Fibroblast of lung (primary cell): ENCODE data around the gene LHFPL6. TPM values are rescaled to one million over a fixed set of nuclear protein-coding genes. Genes with fewer than 3 reads are reported as not detected.

ENCODE experiments used
- DNase-seq, 2 donors: peaks; one replicate each; pipeline versions ENCODE4 v3.0.0 to v3.0.0-alpha.2; 2010; ENCODE audit warnings: low read depth in 2 of 2
- H2AFZ ChIP-seq: 2 replicates; pipeline ENCODE4 v1.5.1; 2012; ENCODE audit warnings: low read length, control low read depth, inconsistent platforms
- H3K27ac ChIP-seq: 2 replicates; pipeline ENCODE4 v1.5.1; 2011; ENCODE audit warnings: low read length, control low read depth; ENCODE audit not compliant: insufficient read depth
- H3K27me3 ChIP-seq: 2 replicates; pipeline ENCODE4 v1.5.1; 2011; ENCODE audit warnings: mild to moderate bottlenecking, low read length; ENCODE audit not compliant: control insufficient read depth, insufficient read depth
- H3K36me3 ChIP-seq: 2 replicates; pipeline ENCODE4 v1.5.1; 2011; ENCODE audit warnings: low read length; ENCODE audit not compliant: control insufficient read depth, insufficient read depth
- H3K4me1 ChIP-seq: 2 replicates; pipeline ENCODE4 v1.5.1; 2011; ENCODE audit warnings: low read length; ENCODE audit not compliant: control insufficient read depth, insufficient read depth; ENCODE audit errors: extremely low read depth
- H3K4me2 ChIP-seq: 2 replicates; pipeline ENCODE4 v1.5.1; 2011; ENCODE audit warnings: low read length, control low read depth; ENCODE audit not compliant: insufficient read depth; ENCODE audit errors: extremely low read depth
- H3K4me3 ChIP-seq, 4 experiments: fragments of 200-600 bp in 1 of 4; sonication (generic) in 1 of 4; replicated peaks in 1 of 4; 2 replicates each; pipeline ENCODE4 v1.5.1; 2011 to 2016; ENCODE audit warnings: low read length in 4 of 4, low read depth in 3 of 4, mild to moderate bottlenecking in 3 of 4, control low read depth in 2 of 4, inconsistent platforms in 1 of 4, mixed read lengths in 1 of 4; ENCODE audit not compliant: insufficient read depth in 1 of 4; ENCODE audit errors: control extremely low read depth in 1 of 4
- H3K79me2 ChIP-seq: 2 replicates; pipeline ENCODE4 v1.5.1; 2012; ENCODE audit warnings: mild to moderate bottlenecking, low read length, inconsistent platforms; ENCODE audit not compliant: control insufficient read depth, insufficient read depth
- H3K9ac ChIP-seq: 2 replicates; pipeline ENCODE4 v1.5.1; 2011; ENCODE audit warnings: mild to moderate bottlenecking, low read length, control low read depth; ENCODE audit not compliant: insufficient read depth
- H3K9me3 ChIP-seq: 2 replicates; pipeline ENCODE4 v1.5.1; 2012; ENCODE audit warnings: low read depth, low read length; ENCODE audit not compliant: control insufficient read depth, insufficient read depth
- H4K20me1 ChIP-seq: 2 replicates; pipeline ENCODE4 v1.5.1; 2011; ENCODE audit warnings: low read length; ENCODE audit not compliant: control insufficient read depth, insufficient read depth; ENCODE audit errors: extremely low read depth
- CTCF ChIP-seq, 2 donors: IDR thresholded peaks in 1 of 2; conservative IDR thresholded peaks in 1 of 2; 1 replicate in 1 of 2; 2 replicates in 1 of 2; pipeline ENCODE4 v1.5.1; 2011 to 2012; ENCODE audit warnings: low read length in 2 of 2, control low read depth in 1 of 2, inconsistent platforms in 1 of 2, low read depth in 1 of 2, mild to moderate bottlenecking in 1 of 2
- EZH2 ChIP-seq: IDR thresholded peaks from 2 replicates; pipeline ENCODE4 v1.5.1; 2012; ENCODE audit warnings: low read length, control low read depth, mild to moderate bottlenecking; ENCODE audit errors: missing control alignments
- polyA plus RNA-seq, 2 donors: library from polyadenylated mRNA; depleted of rRNA in 1 of 2; stranded (reverse) in 1 of 2; unstranded in 1 of 2; fragments of >200 nt; gene quantifications; 2 replicates each; pipeline ENCODE4 v1.2.1, GENCODE V29; 2011 to 2012; ENCODE audit warnings: missing spikeins in 1 of 2
- total RNA-seq: library from RNA; depleted of rRNA; stranded (reverse); fragments of >200 nt; gene quantifications from 2 replicates; pipeline ENCODE4 v1.2.1, GENCODE V29; 2014

The LHFPL6 gene
- total and polyA plus RNA-seq, 2 donors (not counting 1 experiment from before 2014, with no cell fraction given) = 42.4 to 86.8 TPM

GRCh38 chr13:39462906-39463305 lies 140.1 kb downstream of the LHFPL6 start:
- no peak overlapping the region for H3K9ac ChIP-seq
- H3K36me3 ChIP-seq = no peaks in the 10 kb centered on the region
- no peak overlapping the region for H3K4me2 ChIP-seq
- no peak for DNase-seq
- no peak overlapping the region for H3K4me3 ChIP-seq
- H3K9me3 ChIP-seq = no peaks in the 10 kb centered on the region
- H2AFZ ChIP-seq = no peak overlapping the region
- H3K79me2 ChIP-seq = no peaks in the 10 kb centered on the region
- no peaks in the 10 kb centered on the region for H3K27me3 ChIP-seq
- no peaks in the 10 kb centered on the region for H4K20me1 ChIP-seq
- H3K27ac ChIP-seq = no peak overlapping the region
- H3K4me1 ChIP-seq = no peaks in the 10 kb centered on the region
- TF ChIP-seq EZH2 = no peak
- TF ChIP-seq CTCF (conservative IDR thresholded peaks at IDR 0.05 in 1 of 2, IDR thresholded peaks at IDR 0.05 in 1 of 2; ENCODE audit: low read depth in 1 of 2, low read length in 2 of 2) = no peak

- Histone ChIP-seq H3K4me1 (no peaks in the 10 kb centered on the region), H3K27me3 (no peaks in the 10 kb centered on the region), H3K79me2 (no peaks in the 10 kb centered on the region), H3K4me3 (no peak overlapping the region), H3K4me2 (no peak overlapping the region), H2AFZ (no peak overlapping the region), H3K27ac (no peak overlapping the region), H3K36me3 (no peaks in the 10 kb centered on the region), H3K9me3 (no peaks in the 10 kb centered on the region), H3K9ac (no peak overlapping the region), H4K20me1 (no peaks in the 10 kb centered on the region)
- no peak for TF ChIP-seq CTCF (conservative IDR thresholded peaks at IDR 0.05 in 1 of 2, IDR thresholded peaks at IDR 0.05 in 1 of 2; ENCODE audit: low read depth in 1 of 2, low read length in 2 of 2)
- no peak for TF ChIP-seq EZH2
- peak in 1 of 2 donors; percentile 67 for DNase-seq
Measured at GRCh38 chr13:39462428-39462827, 140.6 kb downstream of the LHFPL6 start.

GRCh38 chr13:39461685-39462266 lies 141.2 kb downstream of the LHFPL6 start:
- Histone ChIP-seq H3K4me1 (no peaks in the 10 kb centered on the region), H2AFZ (no peak overlapping the region), H3K36me3 (no peaks in the 10 kb centered on the region), H3K27me3 (no peaks in the 10 kb centered on the region), H3K4me3 (no peak overlapping the region), H3K9ac (no peak overlapping the region), H4K20me1 (no peaks in the 10 kb centered on the region), H3K4me2 (no peak overlapping the region), H3K9me3 (no peaks in the 10 kb centered on the region), H3K79me2 (no peaks in the 10 kb centered on the region), H3K27ac (no peak overlapping the region)
- peak in 1 of 2 donors; percentile 19 for DNase-seq
- no peak for TF ChIP-seq CTCF (conservative IDR thresholded peaks at IDR 0.05 in 1 of 2, IDR thresholded peaks at IDR 0.05 in 1 of 2; ENCODE audit: low read depth in 1 of 2, low read length in 2 of 2)
- TF ChIP-seq EZH2 = no peak
